Esophagus squamous epithelium (tissue), 4 donors: ENCODE measurements around the gene TM9SF2.

Experiments
- CTCF ChIP-seq, 6 experiments: fragments of 450-650 bp in 4 of 6; fragments of 200-600 bp in 2 of 6; sonication (generic) in 2 of 6; IDR thresholded peaks; one replicate each; pipeline ENCODE4 v1.5.1; 2016 to 2019; ENCODE audit warnings: antibody characterized with exemption in 6 of 6, mild to moderate bottlenecking in 4 of 6, moderate library complexity in 4 of 6
- POLR2A ChIP-seq, 4 donors: fragments of 450-650 bp; IDR thresholded peaks; one replicate each; pipeline ENCODE4 v1.6.1; 2017; ENCODE audit warnings: antibody characterized with exemption in 4 of 4, mild to moderate bottlenecking in 4 of 4, moderate library complexity in 3 of 4

DNA sequence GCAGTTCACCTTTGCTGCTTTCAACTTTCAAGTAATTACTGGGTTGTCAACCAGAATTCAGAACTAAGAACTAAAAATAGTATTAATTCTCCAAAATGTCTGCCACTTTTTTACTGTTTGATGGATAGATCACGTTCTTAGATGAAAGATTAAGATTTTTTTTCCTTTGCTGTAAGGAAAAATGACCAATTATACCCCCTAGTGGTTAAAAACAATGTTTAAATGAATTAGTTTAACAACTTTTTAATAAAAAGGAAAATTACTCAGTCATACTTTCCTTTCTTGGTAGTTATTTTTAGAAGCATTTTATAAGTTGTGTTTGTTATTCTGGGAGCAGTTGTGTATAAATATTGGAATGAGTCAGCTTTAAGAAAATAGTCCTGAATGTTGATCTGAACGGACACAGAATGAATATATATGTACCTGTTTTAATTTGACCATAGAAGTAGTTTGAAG lies 4.6 kb downstream of the TM9SF2 start:
- TF ChIP-seq CTCF (IDR thresholded peaks at IDR 0.05) (peak in 3 of 6 experiments; percentile 27 to 44 (median 34)), POLR2A (IDR thresholded peaks at IDR 0.05) (no peak)
